PFSK-1 (cell line): ENCODE measurements around the gene PASK.

Experiments
- FOXP2 ChIP-seq: optimal IDR thresholded peaks from 2 replicates; pipeline ENCODE3; 2011; ENCODE audit warnings: borderline replicate concordance, control low read depth, inconsistent platforms; ENCODE audit not compliant: insufficient read depth; ENCODE audit errors: extremely low read length, extremely low read depth
- POLR2AphosphoS5 ChIP-seq: IDR thresholded peaks from 2 replicates; pipeline ENCODE4 v1.6.1; 2012; ENCODE audit warnings: low read depth, mild to moderate bottlenecking, control low read depth, low read length, moderate library complexity
- REST ChIP-seq, 2 experiments: IDR thresholded peaks; 2 replicates each; pipeline versions ENCODE4 v1.6.1 to v1.8.0; 2011 to 2012; ENCODE audit warnings: low read depth in 2 of 2, low read length in 2 of 2, control low read depth in 1 of 2, inconsistent platforms in 1 of 2, mild to moderate bottlenecking in 1 of 2, moderate library complexity in 1 of 2; ENCODE audit not compliant: insufficient read depth in 1 of 2
- SIN3A ChIP-seq: IDR thresholded peaks from 2 replicates; pipeline ENCODE4 v1.6.1; 2012; ENCODE audit warnings: mild to moderate bottlenecking, low read length, moderate library complexity, borderline replicate concordance; ENCODE audit not compliant: insufficient read depth
- TAF1 ChIP-seq: IDR thresholded peaks from 2 replicates; pipeline ENCODE4 v1.6.1; 2012; ENCODE audit warnings: low read length, control low read depth, borderline replicate concordance; ENCODE audit not compliant: insufficient read depth

Gene PASK

GRCh38 chr2:241062389-241063092, 86.7 kb downstream of the PASK start:
- TF ChIP-seq POLR2AphosphoS5 = no peak

GRCh38 chr2:241061275-241061674, 88.0 kb downstream of the PASK start:
- TF ChIP-seq POLR2AphosphoS5 = no peak
- no peak for TF ChIP-seq FOXP2
- TF ChIP-seq REST (IDR thresholded peaks at IDR 0.05; ENCODE audit: insufficient read depth in 1 of 2, low read depth in 2 of 2, low read length in 2 of 2) = no peak
- TF ChIP-seq SIN3A = no peak
- no peak for TF ChIP-seq TAF1
